Measurements from ENCODE around the gene TNFSF9. TPM values are rescaled to one million over a fixed set of nuclear protein-coding genes. Genes with fewer than 3 reads are reported as not detected.

The TNFSF9 gene
- total and polyA plus RNA-seq, 4 donors: 0.08 to 0.12 TPM; not detected in 2

DNA sequence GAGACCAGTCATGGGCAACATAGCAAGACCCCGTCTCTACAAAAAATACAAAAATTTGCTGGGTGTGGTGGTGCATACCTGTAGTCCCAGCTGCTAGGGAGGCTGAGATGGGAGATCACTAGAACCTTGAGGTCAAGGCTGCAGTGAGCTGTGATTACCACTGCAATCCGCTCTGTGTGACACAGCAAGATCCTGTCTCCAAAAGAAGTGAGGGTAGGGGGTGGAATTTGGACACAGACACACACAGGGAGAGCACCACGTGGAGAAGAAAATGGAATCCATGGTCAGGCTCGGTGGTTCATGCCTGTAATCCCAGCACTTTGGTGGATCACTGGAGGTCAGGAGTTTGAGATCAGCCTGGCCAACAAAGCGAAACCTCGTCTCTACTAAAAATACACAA is 8.7 kb downstream of the TNFSF9 start:
- no peak overlapping the region for H3K4me3 ChIP-seq (ENCODE audit: low read depth in 1 of 3, low read length in 3 of 3)
- no peaks in the 10 kb centered on the region for H3K9me3 ChIP-seq (ENCODE audit: control insufficient read depth in 4 of 4, low read length in 3 of 4)
- no peak overlapping the region for H3K9ac ChIP-seq (ENCODE audit: low read depth in 1 of 2, low read length in 2 of 2)
- WGBS: 87% methylated on average over 6 of the region's 6 CpGs
- no peaks in the 10 kb centered on the region for H3K4me1 ChIP-seq (ENCODE audit: control insufficient read depth in 4 of 4, insufficient read depth in 4 of 4, low read length in 3 of 4)
- H3K27me3 ChIP-seq (ENCODE audit: control insufficient read depth in 4 of 4, insufficient read depth in 4 of 4, low read length in 3 of 4): peaks cover 0 to 3% (median 0%) of the 10 kb centered on the region in 4 donors
- DNase-seq (ENCODE audit: low spot score): no peak
- TF ChIP-seq ZBTB33 (IDR thresholded peaks at IDR 0.05) (no peak), RXRA (IDR thresholded peaks at IDR 0.05) (no peak), EGR1 (IDR thresholded peaks at IDR 0.05; ENCODE audit: low read depth in 2 of 2) (no peak), REST (IDR thresholded peaks at IDR 0.05) (no peak)
- TF ChIP-seq, protein P1, sequence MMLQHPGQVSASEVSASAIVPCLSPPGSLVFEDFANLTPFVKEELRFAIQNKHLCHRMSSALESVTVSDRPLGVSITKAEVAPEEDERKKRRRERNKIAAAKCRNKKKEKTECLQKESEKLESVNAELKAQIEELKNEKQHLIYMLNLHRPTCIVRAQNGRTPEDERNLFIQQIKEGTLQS (IDR thresholded peaks at IDR 0.05): no peak
- TF ChIP-seq, protein P2, sequence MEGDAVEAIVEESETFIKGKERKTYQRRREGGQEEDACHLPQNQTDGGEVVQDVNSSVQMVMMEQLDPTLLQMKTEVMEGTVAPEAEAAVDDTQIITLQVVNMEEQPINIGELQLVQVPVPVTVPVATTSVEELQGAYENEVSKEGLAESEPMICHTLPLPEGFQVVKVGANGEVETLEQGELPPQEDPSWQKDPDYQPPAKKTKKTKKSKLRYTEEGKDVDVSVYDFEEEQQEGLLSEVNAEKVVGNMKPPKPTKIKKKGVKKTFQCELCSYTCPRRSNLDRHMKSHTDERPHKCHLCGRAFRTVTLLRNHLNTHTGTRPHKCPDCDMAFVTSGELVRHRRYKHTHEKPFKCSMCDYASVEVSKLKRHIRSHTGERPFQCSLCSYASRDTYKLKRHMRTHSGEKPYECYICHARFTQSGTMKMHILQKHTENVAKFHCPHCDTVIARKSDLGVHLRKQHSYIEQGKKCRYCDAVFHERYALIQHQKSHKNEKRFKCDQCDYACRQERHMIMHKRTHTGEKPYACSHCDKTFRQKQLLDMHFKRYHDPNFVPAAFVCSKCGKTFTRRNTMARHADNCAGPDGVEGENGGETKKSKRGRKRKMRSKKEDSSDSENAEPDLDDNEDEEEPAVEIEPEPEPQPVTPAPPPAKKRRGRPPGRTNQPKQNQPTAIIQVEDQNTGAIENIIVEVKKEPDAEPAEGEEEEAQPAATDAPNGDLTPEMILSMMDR (IDR thresholded peaks at IDR 0.05; ENCODE audit: low read depth, low read length, missing input control): no peak
- H3K27ac ChIP-seq (ENCODE audit: low read depth in 1 of 2, low read length in 2 of 2): no peak overlapping the region
- no peaks in the 10 kb centered on the region for H3K36me3 ChIP-seq (ENCODE audit: control insufficient read depth in 4 of 4, insufficient read depth in 3 of 4, low read depth in 1 of 4, low read length in 3 of 4)

GRCh38 chr19:6540918-6541689 is 10.3 kb downstream of the TNFSF9 start:
- Histone ChIP-seq H3K9me3 (ENCODE audit: control insufficient read depth in 4 of 4, low read length in 3 of 4) (no peaks in the 10 kb centered on the region), H3K36me3 (ENCODE audit: control insufficient read depth in 4 of 4, insufficient read depth in 3 of 4, low read depth in 1 of 4, low read length in 3 of 4) (no peaks in the 10 kb centered on the region), H3K4me1 (ENCODE audit: control insufficient read depth in 4 of 4, insufficient read depth in 4 of 4, low read length in 3 of 4) (no peaks in the 10 kb centered on the region), H3K9ac (ENCODE audit: low read depth in 1 of 2, low read length in 2 of 2) (no peak overlapping the region), H3K27ac (ENCODE audit: low read depth in 1 of 2, low read length in 2 of 2) (no peak overlapping the region), H3K4me3 (ENCODE audit: low read depth in 1 of 3, low read length in 3 of 3) (no peak overlapping the region), H3K27me3 (ENCODE audit: control insufficient read depth in 4 of 4, insufficient read depth in 4 of 4, low read length in 3 of 4) (no peaks in the 10 kb centered on the region)
- WGBS: 75% methylated on average over 13 of the region's 13 CpGs
- DNase-seq (ENCODE audit: low spot score): no peak
- no peak for TF ChIP-seq HNF4G (IDR thresholded peaks at IDR 0.05)
- TF ChIP-seq FOXA1 (IDR thresholded peaks at IDR 0.05): no peak
- TF ChIP-seq YY1 (IDR thresholded peaks at IDR 0.05): no peak
- TF ChIP-seq RAD21 (IDR thresholded peaks at IDR 0.05): no peak
- TF ChIP-seq, protein P3, sequence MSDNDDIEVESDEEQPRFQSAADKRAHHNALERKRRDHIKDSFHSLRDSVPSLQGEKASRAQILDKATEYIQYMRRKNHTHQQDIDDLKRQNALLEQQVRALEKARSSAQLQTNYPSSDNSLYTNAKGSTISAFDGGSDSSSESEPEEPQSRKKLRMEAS (IDR thresholded peaks at IDR 0.05): no peak
- TF ChIP-seq ZBTB33 (IDR thresholded peaks at IDR 0.05): no peak
- no peak for TF ChIP-seq GABPA (IDR thresholded peaks at IDR 0.05 in 1 of 2, conservative IDR thresholded peaks at IDR 0.05 in 1 of 2)
- TF ChIP-seq, protein P2 (IDR thresholded peaks at IDR 0.05; ENCODE audit: low read depth, low read length, missing input control): no peak
- TF ChIP-seq RXRA (IDR thresholded peaks at IDR 0.05): no peak
- no peak for TF ChIP-seq FOXA2 (IDR thresholded peaks at IDR 0.05)
- TF ChIP-seq, protein P1 (IDR thresholded peaks at IDR 0.05): no peak
- TF ChIP-seq NR2F2 (IDR thresholded peaks at IDR 0.05): no peak
- no peak for TF ChIP-seq SP1 (IDR thresholded peaks at IDR 0.05)
- no peak for TF ChIP-seq TAF1 (conservative IDR thresholded peaks at IDR 0.05)

Data from liver (tissue), 9 donors.